Parathyroid adenoma (tissue), 2 donors: Measurements from ENCODE around the gene PLCB1.

Source experiments
- H2AFZ ChIP-seq: fragments of 300-600 bp; sonication (generic); one replicate; pipeline ENCODE4 v1.7.0; 2017; ENCODE audit warnings: antibody characterized with exemption, mild to moderate bottlenecking
- H3K27ac ChIP-seq: fragments of 300-600 bp; sonication (generic); one replicate; pipeline ENCODE4 v1.7.0; 2017
- H3K27me3 ChIP-seq: fragments of 300-600 bp; sonication (generic); one replicate; pipeline ENCODE4 v1.7.0; 2017; ENCODE audit warnings: low read length; ENCODE audit not compliant: control insufficient read depth, insufficient read depth
- H3K36me3 ChIP-seq: fragments of 300-600 bp; sonication (generic); one replicate; pipeline ENCODE4 v1.7.0; 2017; ENCODE audit warnings: low read length; ENCODE audit not compliant: control insufficient read depth, insufficient read depth
- H3K4me1 ChIP-seq: fragments of 300-600 bp; sonication (generic); one replicate; pipeline ENCODE4 v1.7.0; 2017; ENCODE audit warnings: control low read depth
- H3K4me2 ChIP-seq: fragments of 300-600 bp; sonication (generic); one replicate; pipeline ENCODE4 v1.7.0; 2017; ENCODE audit warnings: low read length
- H3K4me3 ChIP-seq: fragments of 300-600 bp; sonication (generic); one replicate; pipeline ENCODE4 v1.7.0; 2017; ENCODE audit warnings: low read depth, low read length
- H3K79me2 ChIP-seq: fragments of 300-600 bp; sonication (generic); one replicate; pipeline ENCODE4 v1.7.0; 2017; ENCODE audit warnings: control low read depth
- H3K9ac ChIP-seq: fragments of 300-600 bp; sonication (generic); one replicate; pipeline ENCODE4 v1.7.0; 2017; ENCODE audit warnings: mild to moderate bottlenecking
- H3K9me3 ChIP-seq: fragments of 300-600 bp; sonication (generic); one replicate; pipeline ENCODE4 v1.7.0; 2017; ENCODE audit warnings: low read length; ENCODE audit not compliant: control insufficient read depth
- TF ChIP-seq, protein P1 (sequence below): fragments of 300-600 bp; sonication (generic); IDR thresholded peaks from one replicate; pipeline ENCODE4 v1.7.0; 2017; ENCODE audit warnings: antibody characterized with exemption, mild to moderate bottlenecking
- donor health status: primary hyperparathyroidism.

PLCB1 gene

GRCh38 chr20:8780915-8781314 lies 648.8 kb downstream of the PLCB1 start:
- no peaks in the 10 kb centered on the region for H3K36me3 ChIP-seq
- H2AFZ ChIP-seq = no peak overlapping the region
- TF ChIP-seq, protein P1, sequence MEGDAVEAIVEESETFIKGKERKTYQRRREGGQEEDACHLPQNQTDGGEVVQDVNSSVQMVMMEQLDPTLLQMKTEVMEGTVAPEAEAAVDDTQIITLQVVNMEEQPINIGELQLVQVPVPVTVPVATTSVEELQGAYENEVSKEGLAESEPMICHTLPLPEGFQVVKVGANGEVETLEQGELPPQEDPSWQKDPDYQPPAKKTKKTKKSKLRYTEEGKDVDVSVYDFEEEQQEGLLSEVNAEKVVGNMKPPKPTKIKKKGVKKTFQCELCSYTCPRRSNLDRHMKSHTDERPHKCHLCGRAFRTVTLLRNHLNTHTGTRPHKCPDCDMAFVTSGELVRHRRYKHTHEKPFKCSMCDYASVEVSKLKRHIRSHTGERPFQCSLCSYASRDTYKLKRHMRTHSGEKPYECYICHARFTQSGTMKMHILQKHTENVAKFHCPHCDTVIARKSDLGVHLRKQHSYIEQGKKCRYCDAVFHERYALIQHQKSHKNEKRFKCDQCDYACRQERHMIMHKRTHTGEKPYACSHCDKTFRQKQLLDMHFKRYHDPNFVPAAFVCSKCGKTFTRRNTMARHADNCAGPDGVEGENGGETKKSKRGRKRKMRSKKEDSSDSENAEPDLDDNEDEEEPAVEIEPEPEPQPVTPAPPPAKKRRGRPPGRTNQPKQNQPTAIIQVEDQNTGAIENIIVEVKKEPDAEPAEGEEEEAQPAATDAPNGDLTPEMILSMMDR = no peak
- H3K9ac ChIP-seq = no peak overlapping the region
- no peak overlapping the region for H3K4me2 ChIP-seq
- H3K4me1 ChIP-seq = no peaks in the 10 kb centered on the region
- H3K79me2 ChIP-seq = no peaks in the 10 kb centered on the region
- H3K9me3 ChIP-seq = no peaks in the 10 kb centered on the region
- no peak overlapping the region for H3K27ac ChIP-seq
- H3K4me3 ChIP-seq = no peak overlapping the region
- no peaks in the 10 kb centered on the region for H3K27me3 ChIP-seq

DNA sequence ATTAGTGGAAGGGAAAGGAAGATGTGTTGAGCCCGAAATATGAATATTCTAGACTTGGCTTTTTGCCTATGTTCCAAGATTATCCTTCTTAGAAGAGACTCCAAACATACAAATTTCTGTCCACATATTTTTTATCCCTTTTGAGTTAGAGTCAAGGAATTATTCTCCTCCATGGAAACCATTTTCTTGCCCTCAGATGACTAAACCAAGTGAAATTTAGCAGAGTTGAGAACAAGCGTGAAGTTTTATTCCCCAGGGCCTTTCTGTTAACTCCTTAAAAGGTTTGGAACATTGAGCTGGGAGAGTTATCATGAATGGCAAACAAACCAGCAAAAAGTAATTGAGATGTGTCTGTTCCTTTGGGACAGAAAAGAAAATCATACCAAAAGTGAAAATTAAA lies 650.7 kb downstream of the PLCB1 start:
- Histone ChIP-seq H3K4me1 (no peaks in the 10 kb centered on the region), H3K79me2 (no peaks in the 10 kb centered on the region), H3K27ac (no peak overlapping the region), H3K9me3 (no peaks in the 10 kb centered on the region), H3K4me2 (no peak overlapping the region), H3K36me3 (no peaks in the 10 kb centered on the region), H2AFZ (no peak overlapping the region), H3K4me3 (no peak overlapping the region), H3K9ac (no peak overlapping the region), H3K27me3 (no peaks in the 10 kb centered on the region)
- TF ChIP-seq, protein P1 = no peak

DNA sequence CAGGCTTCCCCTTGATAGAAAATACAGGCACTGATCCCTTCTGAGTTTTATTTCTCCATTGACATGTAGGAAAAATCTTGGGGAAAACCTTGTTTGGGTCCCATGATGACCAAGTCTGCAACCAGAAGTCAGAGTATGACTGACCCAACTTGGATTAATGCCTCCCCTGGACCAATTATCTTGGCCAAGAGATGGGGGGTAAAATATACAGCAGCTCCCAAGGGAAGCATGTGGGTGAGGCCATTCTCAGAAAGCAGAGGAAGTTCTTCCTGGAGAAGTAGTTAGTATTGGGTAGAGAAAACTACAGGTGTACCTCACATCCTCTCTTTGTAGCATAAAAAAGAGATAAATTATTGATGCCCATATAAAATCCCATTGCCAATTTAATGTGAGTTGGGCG lies 651.7 kb downstream of the PLCB1 start:
- Histone ChIP-seq H3K79me2 (no peaks in the 10 kb centered on the region), H3K4me3 (no peak overlapping the region), H3K4me1 (no peaks in the 10 kb centered on the region), H3K9ac (no peak overlapping the region), H3K9me3 (no peaks in the 10 kb centered on the region), H2AFZ (no peak overlapping the region), H3K36me3 (no peaks in the 10 kb centered on the region), H3K4me2 (no peak overlapping the region), H3K27ac (no peak overlapping the region), H3K27me3 (no peaks in the 10 kb centered on the region)
- TF ChIP-seq, protein P1 = no peak

DNA sequence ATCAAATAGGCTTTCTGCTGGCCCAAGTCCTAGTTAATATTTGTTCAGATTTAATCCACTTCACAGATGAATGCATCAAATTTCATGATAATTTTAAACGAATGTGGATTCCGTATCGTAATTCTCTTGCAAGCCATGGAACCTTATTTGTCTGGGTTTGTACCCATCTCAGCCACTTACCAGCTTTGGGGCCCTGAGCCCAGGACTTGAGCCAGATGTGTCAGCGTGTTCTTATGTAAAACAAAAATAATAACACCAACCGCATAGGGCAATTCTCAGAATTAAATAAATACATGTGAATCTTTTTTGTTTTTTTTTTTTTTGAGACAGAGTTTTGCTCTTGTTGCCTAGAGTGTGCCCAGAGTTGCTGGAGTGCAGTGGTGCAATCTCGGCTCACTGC lies 654.3 kb downstream of the PLCB1 start:
- H3K9ac ChIP-seq = no peak overlapping the region
- H3K36me3 ChIP-seq = no peaks in the 10 kb centered on the region
- H2AFZ ChIP-seq = no peak overlapping the region
- H3K4me3 ChIP-seq = no peak overlapping the region
- no peak overlapping the region for H3K4me2 ChIP-seq
- TF ChIP-seq, protein P1 = no peak
- no peaks in the 10 kb centered on the region for H3K9me3 ChIP-seq
- no peaks in the 10 kb centered on the region for H3K79me2 ChIP-seq
- no peaks in the 10 kb centered on the region for H3K27me3 ChIP-seq
- H3K4me1 ChIP-seq = no peaks in the 10 kb centered on the region
- H3K27ac ChIP-seq = no peak overlapping the region

DNA sequence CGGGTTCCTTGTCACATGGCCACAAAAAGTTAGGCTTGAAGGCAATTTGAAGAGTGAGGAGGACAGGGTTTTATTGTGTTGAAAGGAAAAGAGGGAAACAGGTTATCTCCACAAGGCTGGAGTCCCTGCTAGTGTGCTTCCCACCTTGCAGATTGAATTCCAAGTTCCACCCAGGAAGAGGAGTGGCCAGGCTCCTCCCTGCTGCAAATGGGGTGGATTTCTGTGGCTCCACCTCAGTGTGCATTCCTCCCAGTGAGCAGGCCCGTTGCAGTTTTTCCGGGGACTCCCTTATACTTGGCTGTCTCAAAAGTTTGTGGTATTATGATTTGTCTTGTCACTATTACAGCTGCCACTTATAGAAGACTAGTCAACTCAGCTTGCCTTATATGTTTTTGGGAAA lies 655.0 kb downstream of the PLCB1 start:
- Histone ChIP-seq H3K4me3 (no peak overlapping the region), H3K36me3 (no peaks in the 10 kb centered on the region), H3K9ac (no peak overlapping the region), H3K27ac (no peak overlapping the region), H3K27me3 (no peaks in the 10 kb centered on the region), H2AFZ (no peak overlapping the region), H3K4me1 (no peaks in the 10 kb centered on the region), H3K4me2 (no peak overlapping the region), H3K9me3 (no peaks in the 10 kb centered on the region), H3K79me2 (no peaks in the 10 kb centered on the region)
- TF ChIP-seq, protein P1 = no peak
